NCI-H128 (cell line): ENCODE measurements around the gene C2CD4B.

Source experiments
- DNase-seq: peaks from one replicate; lab custom pipeline; 2025; ENCODE audit not compliant: unreplicated experiment; lab: John Stamatoyannopoulos, UW

The C2CD4B gene

DNA sequence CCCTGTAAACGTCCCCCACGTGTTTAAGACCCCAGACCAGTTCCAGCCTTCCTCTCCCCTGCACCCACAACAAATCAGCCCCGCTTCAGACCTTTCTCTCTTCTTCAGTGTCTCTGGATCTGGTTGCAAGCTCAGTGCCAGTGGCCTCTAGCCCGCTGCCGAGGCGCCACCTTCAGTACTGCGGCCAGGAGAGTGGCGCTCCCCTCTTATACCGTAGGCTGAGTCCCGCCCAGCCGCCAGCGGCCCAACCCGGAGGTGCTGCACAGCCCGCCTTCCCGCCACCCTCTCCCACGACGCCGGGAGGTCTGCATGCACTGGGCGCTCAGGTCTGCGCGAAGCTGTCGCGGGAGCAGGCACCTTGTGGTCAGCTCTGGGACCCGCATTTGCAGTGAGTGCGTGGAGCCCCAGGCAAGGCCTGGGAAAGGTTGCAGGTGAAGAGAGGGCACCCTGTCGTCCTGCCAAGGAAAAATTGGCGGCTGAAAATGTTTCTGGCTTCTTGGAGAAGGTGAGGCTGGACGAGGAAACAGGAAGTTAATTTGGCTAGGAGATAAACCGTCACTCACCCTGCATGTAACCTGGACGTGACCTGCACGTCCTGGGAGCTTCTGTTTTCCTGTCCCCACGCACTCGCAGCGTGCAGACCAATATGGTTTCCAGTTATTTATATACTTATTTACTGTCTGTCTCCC lies at the start of gene C2CD4B:
Gene C2CD4B, minus strand, starts transcription at position 182 of the 689 bp plus-strand sequence. CDS start 301 bp downstream, outside the sequence.
- DNase-seq, result no peak

- DNase-seq, result no peak
Observed at GRCh38 chr15:62212741-62213140, 47.7 kb upstream of the C2CD4B start.

DNA sequence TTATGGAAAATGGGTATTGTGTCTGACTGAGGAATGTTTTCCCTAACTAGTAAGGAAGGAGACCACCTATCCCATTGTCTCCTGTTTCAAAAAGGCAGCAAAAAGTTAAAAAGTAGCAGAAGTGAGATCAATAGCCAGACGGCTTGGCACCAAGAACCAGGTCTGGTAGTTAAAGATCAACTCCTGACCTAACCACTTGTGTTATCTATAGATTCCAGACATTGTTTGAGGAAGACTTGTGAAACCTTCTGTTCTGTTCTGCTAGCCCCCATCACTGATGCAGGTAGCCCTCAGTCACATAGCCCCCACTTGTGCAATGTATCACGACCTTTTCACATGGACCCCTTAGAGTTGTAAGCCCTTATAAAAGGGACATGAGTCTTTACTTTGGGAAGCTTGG lies 46.3 kb upstream of the C2CD4B start:
- DNase-seq, result no peak

- no peak for DNase-seq
Observed at GRCh38 chr15:62209821-62210220, 44.7 kb upstream of the C2CD4B start.

DNA sequence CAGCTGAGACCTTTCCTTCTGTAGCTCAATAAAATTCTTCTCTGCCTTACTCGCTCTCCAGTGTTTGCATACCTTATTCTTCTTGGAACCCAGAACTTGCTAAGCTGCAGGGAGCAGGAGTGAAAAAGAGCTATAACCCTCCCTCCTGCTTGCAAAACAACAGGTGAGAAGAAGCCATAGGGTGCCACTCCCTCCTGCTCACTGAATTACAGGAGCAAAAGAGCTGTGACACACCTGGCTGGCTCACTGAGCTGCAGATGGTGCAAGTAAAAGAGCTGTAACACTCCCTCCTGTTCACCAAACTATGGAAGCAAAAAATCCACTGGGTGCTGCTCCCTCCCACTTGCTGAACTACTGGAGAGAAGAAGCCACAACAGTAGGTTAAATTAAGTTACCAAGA lies 44.2 kb upstream of the C2CD4B start:
- no peak for DNase-seq

- no peak for DNase-seq
Observed at GRCh38 chr15:62208884-62209283, 43.8 kb upstream of the C2CD4B start.

GRCh38 chr15:62208367-62208766 lies 43.3 kb upstream of the C2CD4B start:
- DNase-seq, result no peak

DNA sequence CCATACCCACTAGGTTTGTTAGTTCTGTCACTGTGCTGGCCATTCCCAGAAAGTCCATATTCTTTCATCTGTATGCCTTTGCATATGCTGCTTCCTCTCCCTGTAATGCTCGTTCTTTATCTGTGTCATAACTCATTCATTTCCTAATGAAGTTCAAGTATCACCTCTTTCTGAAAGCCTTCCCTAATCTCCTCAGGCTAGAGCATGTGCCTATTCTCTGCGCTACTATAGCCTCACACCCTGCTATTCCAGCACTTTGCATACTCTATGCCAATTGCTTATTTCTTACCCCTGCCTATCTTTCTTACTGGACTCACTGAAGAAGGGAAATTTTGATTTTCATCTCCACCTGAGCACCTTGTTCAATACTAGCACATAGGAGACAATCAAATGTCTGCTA lies 25.6 kb upstream of the C2CD4B start:
- DNase-seq, result no peak

DNA sequence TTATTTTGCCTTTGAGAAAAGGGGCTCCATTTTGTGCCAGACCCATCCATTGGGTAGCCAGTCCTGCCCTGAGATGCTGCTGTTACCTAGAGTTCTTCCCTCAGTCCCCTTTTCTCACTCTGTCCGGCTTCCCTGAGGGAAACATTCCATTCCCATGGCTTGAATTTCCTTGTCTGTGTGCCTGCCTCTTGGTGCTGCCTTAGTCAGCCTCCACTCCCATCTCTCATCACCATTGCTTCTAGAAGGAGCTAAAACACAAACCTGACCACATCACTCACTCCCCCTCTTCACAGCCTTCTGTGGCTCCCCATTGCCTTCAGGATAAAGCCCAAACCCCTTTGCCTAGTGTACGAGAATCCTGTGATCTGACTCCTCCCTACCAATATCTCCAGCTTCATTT lies 25.2 kb upstream of the C2CD4B start:
- DNase-seq, result no peak

GRCh38 chr15:62188744-62189143 lies 23.7 kb upstream of the C2CD4B start:
- no peak for DNase-seq

GRCh38 chr15:62187910-62188309 lies 22.8 kb upstream of the C2CD4B start:
- DNase-seq, result no peak

GRCh38 chr15:62187425-62187824 lies 22.3 kb upstream of the C2CD4B start:
- DNase-seq, result no peak

DNA sequence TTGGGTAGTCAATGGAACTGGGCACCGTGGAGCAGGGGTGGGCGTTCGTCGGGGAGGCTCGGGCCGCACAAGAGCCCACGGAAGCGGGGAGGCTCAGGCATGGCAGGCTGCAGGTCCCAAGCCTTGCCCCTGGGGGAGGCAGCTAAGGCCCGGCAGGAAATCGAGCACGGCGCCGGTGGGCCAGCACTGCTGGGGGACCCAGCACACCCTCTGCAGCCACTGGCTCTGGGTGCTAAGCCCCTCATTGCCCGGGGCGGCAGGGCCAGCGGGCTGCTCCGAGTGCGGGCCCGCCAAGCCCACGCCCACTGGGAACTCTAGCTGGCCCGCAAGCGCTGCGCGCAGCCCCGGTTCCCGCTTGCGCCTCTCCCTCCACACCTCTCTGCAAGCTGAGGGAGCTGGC lies 21.5 kb upstream of the C2CD4B start:
- DNase-seq, result no peak

- no peak for DNase-seq
Observed at GRCh38 chr15:62183130-62183529, 18.0 kb upstream of the C2CD4B start.

DNA sequence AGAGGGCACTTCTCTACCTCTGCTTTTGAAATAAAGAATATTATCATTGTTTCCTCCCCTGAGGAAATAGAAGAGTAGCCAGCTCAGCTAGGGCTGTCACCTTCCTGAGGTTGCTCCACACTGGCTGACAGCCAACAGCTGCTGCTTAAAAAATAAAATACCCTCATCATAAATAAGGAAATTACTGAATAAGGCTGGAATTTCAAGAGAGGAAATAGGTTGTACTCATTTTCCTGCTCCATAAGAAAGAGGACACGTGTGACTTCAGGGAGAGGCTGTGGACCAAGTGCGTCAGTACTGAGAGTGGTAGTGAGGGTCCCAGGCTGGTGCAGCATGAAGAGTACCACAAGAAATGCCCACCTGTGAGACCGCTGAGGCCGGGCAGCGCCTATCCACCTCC lies 8.1 kb upstream of the C2CD4B start:
- no peak for DNase-seq

GRCh38 chr15:62171882-62172281 lies 6.8 kb upstream of the C2CD4B start:
- DNase-seq, result no peak

GRCh38 chr15:62165793-62166375 lies 799 bp upstream of the C2CD4B start:
- DNase-seq, result no peak

- DNase-seq, result no peak
Observed at GRCh38 chr15:62164396-62165103, 535 bp downstream of the C2CD4B start.

GRCh38 chr15:62164014-62164395 lies 1.1 kb downstream of the C2CD4B start:
- no peak for DNase-seq

- no peak for DNase-seq
Observed at GRCh38 chr15:62163397-62164013, 1.6 kb downstream of the C2CD4B start.

GRCh38 chr15:62153228-62153627 lies 11.9 kb downstream of the C2CD4B start:
- DNase-seq, result no peak

GRCh38 chr15:62150445-62150844 lies 14.6 kb downstream of the C2CD4B start:
- no peak for DNase-seq
